Nephron progenitor cell (in vitro differentiated cells): ENCODE results near the gene PFDN6.
A peak's percentile ranks its signal among the peaks of the same experiment; 100 is the strongest.
"Not testable (repeated sequence)": the region's sequence is repeated elsewhere in the genome, so short reads cannot be mapped to it uniquely, and the experiment has no call there.

ENCODE experiments used
- DNase-seq: peaks from one replicate; pipeline ENCODE4 v3.0.0; 2021
- H3K27ac Mint-ChIP-seq: 2 replicates; pipeline ENCODE4 v1.8.0; 2021; ENCODE audit warnings: mild to moderate bottlenecking, moderate library complexity, mixed read lengths
- H3K27me3 Mint-ChIP-seq: 2 replicates; pipeline ENCODE4 v1.8.0; 2021; ENCODE audit warnings: mild to moderate bottlenecking, low read depth, mixed read lengths; ENCODE audit not compliant: poor library complexity
- H3K36me3 Mint-ChIP-seq: 2 replicates; pipeline ENCODE4 v1.8.0; 2021; ENCODE audit warnings: low read depth, mixed read lengths
- H3K4me1 Mint-ChIP-seq: 2 replicates; pipeline ENCODE4 v1.8.0; 2021; ENCODE audit warnings: mixed read lengths
- H3K4me3 Mint-ChIP-seq: 2 replicates; pipeline ENCODE4 v1.8.0; 2021; ENCODE audit warnings: mild to moderate bottlenecking, moderate library complexity, mixed read lengths
- H3K9me3 Mint-ChIP-seq: 2 replicates; pipeline ENCODE4 v1.8.0; 2021; ENCODE audit warnings: mild to moderate bottlenecking, moderate library complexity, mixed read lengths
- CTCF ChIP-seq: fragments of 200-600 bp; sonication (generic); IDR thresholded peaks from 2 replicates; pipeline ENCODE4 v1.5.0; 2021; ENCODE audit warnings: antibody characterized with exemption

The PFDN6 gene

GRCh38 chr6:33272275-33273128 is 16.9 kb upstream of the PFDN6 start:
- peak overlapping the region; percentile 96 for H3K4me3 Mint-ChIP-seq
- no peak for DNase-seq
- H3K36me3 Mint-ChIP-seq, result peaks cover 52% of the 10 kb centered on the region
- no peak for TF ChIP-seq CTCF
- H3K4me1 Mint-ChIP-seq, result peaks cover 71% of the 10 kb centered on the region
- H3K27ac Mint-ChIP-seq, result peak overlapping the region; percentile 100
- H3K27me3 Mint-ChIP-seq, result no peaks in the 10 kb centered on the region
- H3K9me3 Mint-ChIP-seq, result no peaks in the 10 kb centered on the region

GRCh38 chr6:33273129-33273923 is 16.1 kb upstream of the PFDN6 start:
- Mint-ChIP-seq H3K4me3 (peak overlapping the region; percentile 96), H3K27ac (peak overlapping the region; percentile 100), H3K27me3 (no peaks in the 10 kb centered on the region), H3K36me3 (peaks cover 46% of the 10 kb centered on the region), H3K4me1 (peaks cover 75% of the 10 kb centered on the region), H3K9me3 (no peaks in the 10 kb centered on the region)
- DNase-seq, result no peak
- no peak for TF ChIP-seq CTCF

- Mint-ChIP-seq H3K36me3 (peaks cover 40% of the 10 kb centered on the region), H3K27ac (peak overlapping the region; percentile 97)
These were observed 15.2 kb upstream of the PFDN6 start for GRCh38 chr6:33273924-33274902.

GRCh38 chr6:33275795-33276580 is 13.4 kb upstream of the PFDN6 start:
- Mint-ChIP-seq H3K4me1 (peaks cover 78% of the 10 kb centered on the region), H3K4me3 (peak overlapping the region; percentile 96), H3K36me3 (peaks cover 40% of the 10 kb centered on the region), H3K27ac (peak overlapping the region; percentile 95)
- not testable (repeated sequence) for H3K9me3 Mint-ChIP-seq, H3K27me3 Mint-ChIP-seq, DNase-seq

More at GRCh38 chr6:33273924-33274902, 15.2 kb upstream of the PFDN6 start:
- TF ChIP-seq CTCF, result no peak
- Mint-ChIP-seq H3K4me3 (peak overlapping the region; percentile 96), H3K27me3 (no peaks in the 10 kb centered on the region), H3K9me3 (no peaks in the 10 kb centered on the region), H3K4me1 (peaks cover 75% of the 10 kb centered on the region)
- DNase-seq, result no peak

GRCh38 chr6:33276581-33276863 is 12.9 kb upstream of the PFDN6 start:
- H3K9me3 Mint-ChIP-seq, result no peaks in the 10 kb centered on the region
- TF ChIP-seq CTCF, result no peak
- H3K27ac Mint-ChIP-seq, result peak overlapping the region; percentile 95
- peaks cover 40% of the 10 kb centered on the region for H3K36me3 Mint-ChIP-seq
- peaks cover 77% of the 10 kb centered on the region for H3K4me1 Mint-ChIP-seq
- H3K4me3 Mint-ChIP-seq, result peak overlapping the region; percentile 96
- no peak for DNase-seq
- no peaks in the 10 kb centered on the region for H3K27me3 Mint-ChIP-seq
